ENCODE results near the gene FGD6.
"Not testable (repeated sequence)": the region's sequence is repeated elsewhere in the genome, so short reads cannot be mapped to it uniquely, and the experiment has no call there.

FGD6 gene

DNA sequence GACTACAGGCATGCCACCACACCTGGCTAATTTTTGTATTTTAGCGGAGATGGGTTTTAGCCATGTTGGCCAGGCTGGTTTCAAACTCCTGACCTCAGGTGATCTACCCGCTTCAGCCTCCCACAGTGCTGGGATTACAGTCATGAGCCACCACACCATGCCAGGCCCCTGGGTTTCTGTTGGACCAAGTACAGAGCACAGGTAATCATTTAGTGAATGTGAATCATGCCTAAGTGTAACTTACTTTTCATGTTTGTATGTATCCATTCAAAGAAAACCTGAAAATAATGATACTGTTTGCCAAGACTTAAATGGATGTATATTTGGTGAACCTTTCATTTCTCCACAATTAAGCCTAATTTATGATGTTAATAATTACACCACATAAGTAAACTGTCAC is 65.9 kb downstream of the FGD6 start:
- no peaks in the 10 kb centered on the region for H3K4me1 Mint-ChIP-seq
- H3K36me3 Mint-ChIP-seq (ENCODE audit: low read depth): no peaks in the 10 kb centered on the region
- H3K4me3 Mint-ChIP-seq: no peak overlapping the region
- H3K27me3 Mint-ChIP-seq: no peaks in the 10 kb centered on the region
- H3K27ac Mint-ChIP-seq: no peak overlapping the region
- no peaks in the 10 kb centered on the region for H3K9me3 Mint-ChIP-seq
- DNase-seq: no peak
- no peak for ATAC-seq

DNA sequence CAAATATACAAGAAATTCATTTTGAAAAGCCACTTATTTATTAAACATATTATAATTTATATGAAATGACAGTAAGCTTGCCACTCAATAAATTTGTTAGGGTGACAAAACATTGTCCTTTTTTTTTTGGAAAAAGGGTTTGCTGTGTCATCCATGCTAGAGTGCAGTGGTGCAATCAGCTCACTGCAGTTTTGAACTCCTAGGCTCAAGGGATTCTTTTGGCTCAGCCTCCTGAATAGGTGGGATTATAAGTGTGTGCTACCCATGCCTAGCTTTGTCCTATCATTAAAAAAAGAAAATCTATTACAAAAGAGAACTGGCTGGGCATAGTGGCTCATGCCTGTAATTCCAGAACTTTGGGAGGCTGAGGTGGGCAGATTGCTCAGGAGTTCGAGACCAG is 66.8 kb downstream of the FGD6 start:
- H3K4me3 Mint-ChIP-seq: no peak overlapping the region
- H3K4me1 Mint-ChIP-seq: no peaks in the 10 kb centered on the region
- DNase-seq (no peak), ATAC-seq (no peak)
- H3K27ac Mint-ChIP-seq: no peak overlapping the region
- H3K27me3 Mint-ChIP-seq: no peaks in the 10 kb centered on the region
- H3K36me3 Mint-ChIP-seq (ENCODE audit: low read depth): no peaks in the 10 kb centered on the region
- H3K9me3 Mint-ChIP-seq: no peaks in the 10 kb centered on the region

DNA sequence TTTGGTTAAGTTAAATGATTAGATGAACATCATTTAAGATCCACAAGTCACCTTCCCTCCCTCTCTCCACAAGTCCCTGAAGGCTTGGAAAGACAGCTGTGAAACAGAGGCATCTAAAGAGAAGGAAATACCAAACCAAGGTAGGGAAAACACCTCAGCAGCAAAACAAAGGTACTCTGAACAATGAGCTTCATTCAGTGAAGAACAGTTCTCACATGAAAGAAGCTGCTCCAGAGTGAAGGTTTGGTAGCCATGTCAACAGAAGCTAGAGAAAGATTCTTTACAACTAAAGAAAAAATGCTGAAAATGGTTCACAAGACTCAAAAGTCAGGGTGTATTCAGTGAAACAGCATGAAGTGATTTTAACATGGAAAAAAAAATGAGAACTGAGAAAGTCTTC is 69.4 kb downstream of the FGD6 start:
- no peaks in the 10 kb centered on the region for H3K9me3 Mint-ChIP-seq
- no peaks in the 10 kb centered on the region for H3K27me3 Mint-ChIP-seq
- H3K4me1 Mint-ChIP-seq: no peaks in the 10 kb centered on the region
- no peak for ATAC-seq
- no peak overlapping the region for H3K4me3 Mint-ChIP-seq
- no peak overlapping the region for H3K27ac Mint-ChIP-seq
- no peaks in the 10 kb centered on the region for H3K36me3 Mint-ChIP-seq (ENCODE audit: low read depth)
- DNase-seq: no peak

DNA sequence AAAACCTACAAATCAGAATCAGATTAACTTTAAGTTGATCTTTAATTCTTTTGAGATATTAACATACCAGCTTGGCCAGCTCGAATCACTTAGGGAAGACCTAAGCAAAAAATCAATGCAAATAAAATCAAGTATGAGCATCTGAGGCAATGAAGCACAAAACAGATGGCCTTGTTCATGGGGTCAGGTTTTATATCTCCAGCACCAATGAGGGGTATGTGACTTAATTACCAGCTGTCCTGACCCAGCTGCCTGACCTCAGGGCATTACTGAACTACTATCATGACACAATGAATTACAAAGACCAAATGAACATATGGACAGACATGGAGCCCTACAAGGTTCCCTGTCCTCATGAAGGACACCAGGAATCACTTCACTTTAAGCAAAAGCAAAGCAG is 70.5 kb downstream of the FGD6 start:
- no peak for DNase-seq
- H3K4me1 Mint-ChIP-seq: no peaks in the 10 kb centered on the region

DNA sequence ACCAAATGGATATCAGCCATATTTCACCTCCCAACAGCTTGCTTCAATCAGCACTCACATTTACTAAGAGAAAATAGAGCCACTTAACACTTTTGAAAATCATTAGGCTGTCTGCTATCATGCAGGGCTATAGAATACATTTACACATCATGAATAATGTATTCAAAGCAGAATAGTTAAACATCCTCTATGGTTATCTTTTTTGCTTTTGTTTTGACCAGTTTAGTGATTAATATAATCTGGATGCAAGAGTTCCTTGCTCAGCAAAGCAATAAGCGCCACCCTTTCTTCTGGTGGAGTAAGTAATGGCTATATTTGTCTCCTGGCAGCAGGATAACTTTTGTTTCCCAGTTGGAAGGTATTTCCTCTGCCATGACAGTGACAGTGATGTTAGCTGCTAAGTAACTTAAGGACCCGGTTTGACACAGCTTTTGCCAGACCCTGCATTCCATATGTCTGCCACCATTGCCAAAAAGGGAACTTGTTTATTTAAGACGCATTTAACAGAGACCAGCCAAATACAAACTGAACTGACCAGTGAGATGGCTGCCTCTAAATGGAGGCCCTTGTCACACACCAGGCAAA is 73.6 kb downstream of the FGD6 start:
- no peaks in the 10 kb centered on the region for H3K9me3 Mint-ChIP-seq
- H3K36me3 Mint-ChIP-seq (ENCODE audit: low read depth): no peaks in the 10 kb centered on the region
- no peak for ATAC-seq
- DNase-seq: no peak
- H3K4me1 Mint-ChIP-seq: no peaks in the 10 kb centered on the region
- no peak overlapping the region for H3K4me3 Mint-ChIP-seq
- H3K27me3 Mint-ChIP-seq: no peaks in the 10 kb centered on the region
- no peak overlapping the region for H3K27ac Mint-ChIP-seq

More for the DNA sequence above, 70.5 kb downstream of the FGD6 start:
- H3K36me3 Mint-ChIP-seq (ENCODE audit: low read depth): no peaks in the 10 kb centered on the region
- no peaks in the 10 kb centered on the region for H3K27me3 Mint-ChIP-seq
- no peak for ATAC-seq
- H3K4me3 Mint-ChIP-seq: no peak overlapping the region
- H3K9me3 Mint-ChIP-seq: no peaks in the 10 kb centered on the region
- H3K27ac Mint-ChIP-seq: no peak overlapping the region

DNA sequence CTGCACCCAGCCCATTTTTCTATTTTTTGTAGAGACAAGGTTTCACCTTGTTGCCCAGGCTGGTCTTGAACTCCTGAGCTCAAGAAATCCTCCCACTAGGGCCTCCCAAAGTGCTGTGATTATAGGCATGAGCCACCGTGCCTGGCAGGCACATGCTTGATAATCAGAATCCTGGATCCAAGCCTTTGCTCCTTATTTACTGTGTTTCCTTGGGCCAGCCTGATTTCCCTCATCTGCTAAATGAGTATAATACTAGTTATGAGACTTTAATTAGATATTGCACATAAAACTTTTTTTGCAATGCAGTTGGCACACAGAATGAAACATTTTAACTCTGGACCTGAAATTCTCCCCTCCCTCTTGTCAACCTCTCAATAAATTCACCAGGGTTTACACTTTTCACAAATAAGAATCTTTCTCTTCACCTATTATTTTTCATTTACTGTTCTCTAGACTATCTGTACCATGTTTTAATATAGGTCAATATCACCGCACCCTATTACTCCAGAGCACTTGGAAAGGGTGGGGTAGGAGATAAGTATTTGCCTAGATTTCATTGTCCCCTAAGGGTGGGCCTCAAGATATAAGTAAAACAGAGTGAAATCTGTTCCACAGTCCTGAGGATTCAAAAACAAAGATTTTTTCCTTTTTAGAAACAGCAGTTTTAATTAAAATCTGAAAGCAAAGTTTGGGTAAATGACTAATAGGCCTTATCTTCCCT is 74.7 kb downstream of the FGD6 start:
- ATAC-seq: no peak
- Mint-ChIP-seq H3K36me3 (ENCODE audit: low read depth) (no peaks in the 10 kb centered on the region), H3K27ac (no peak overlapping the region), H3K27me3 (no peaks in the 10 kb centered on the region), H3K4me1 (no peaks in the 10 kb centered on the region), H3K4me3 (no peak overlapping the region), H3K9me3 (no peaks in the 10 kb centered on the region)
- DNase-seq: no peak

DNA sequence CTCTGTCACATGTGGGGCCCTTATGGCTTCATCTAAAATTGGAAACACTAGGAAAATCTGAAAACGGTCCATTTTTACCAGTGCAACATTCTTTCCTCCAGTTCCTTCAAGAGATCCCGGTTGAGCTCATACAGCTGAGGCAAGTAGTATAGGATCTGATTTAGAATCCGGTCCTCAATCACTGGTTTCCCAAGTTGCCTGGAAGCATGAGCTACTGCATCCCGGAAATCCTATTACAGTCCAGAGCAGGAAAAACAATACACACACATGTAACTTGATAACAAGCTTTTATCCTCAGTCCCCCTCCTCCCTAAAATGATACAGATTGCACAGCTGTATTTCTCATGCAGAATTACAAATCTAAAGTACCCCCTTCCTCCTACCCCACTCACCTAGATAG is 76.0 kb downstream of the FGD6 start:
- ATAC-seq: no peak
- no peaks in the 10 kb centered on the region for H3K9me3 Mint-ChIP-seq

DNA sequence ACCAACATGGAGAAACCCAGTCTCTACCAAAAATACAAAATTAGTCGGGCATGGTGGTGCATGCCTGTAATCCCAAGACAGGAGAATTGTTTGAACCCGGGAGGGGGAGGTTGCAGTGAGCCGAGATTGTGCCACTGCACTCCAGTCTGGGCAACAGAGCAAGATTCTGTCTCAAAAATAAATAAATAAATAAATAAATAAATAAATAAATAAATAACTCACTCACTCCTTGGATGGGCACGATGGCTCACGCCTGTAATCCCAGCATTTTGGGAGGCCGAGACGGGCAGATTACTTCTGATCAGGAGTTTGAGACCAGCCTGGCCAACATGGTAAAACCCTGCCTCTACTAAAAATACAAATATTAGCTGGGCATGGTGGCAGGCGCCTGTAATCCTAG is 79.2 kb downstream of the FGD6 start:
- DNase-seq; H3K9me3 Mint-ChIP-seq; H3K27me3 Mint-ChIP-seq; H3K4me1 Mint-ChIP-seq; H3K36me3 Mint-ChIP-seq (ENCODE audit: low read depth); ATAC-seq; H3K4me3 Mint-ChIP-seq; H3K27ac Mint-ChIP-seq: not testable (repeated sequence)

More for the DNA sequence above, 76.0 kb downstream of the FGD6 start:
- no peak overlapping the region for H3K27ac Mint-ChIP-seq
- H3K4me3 Mint-ChIP-seq: no peak overlapping the region
- no peaks in the 10 kb centered on the region for H3K36me3 Mint-ChIP-seq (ENCODE audit: low read depth)
- no peaks in the 10 kb centered on the region for H3K27me3 Mint-ChIP-seq
- no peaks in the 10 kb centered on the region for H3K4me1 Mint-ChIP-seq
- no peak for DNase-seq

DNA sequence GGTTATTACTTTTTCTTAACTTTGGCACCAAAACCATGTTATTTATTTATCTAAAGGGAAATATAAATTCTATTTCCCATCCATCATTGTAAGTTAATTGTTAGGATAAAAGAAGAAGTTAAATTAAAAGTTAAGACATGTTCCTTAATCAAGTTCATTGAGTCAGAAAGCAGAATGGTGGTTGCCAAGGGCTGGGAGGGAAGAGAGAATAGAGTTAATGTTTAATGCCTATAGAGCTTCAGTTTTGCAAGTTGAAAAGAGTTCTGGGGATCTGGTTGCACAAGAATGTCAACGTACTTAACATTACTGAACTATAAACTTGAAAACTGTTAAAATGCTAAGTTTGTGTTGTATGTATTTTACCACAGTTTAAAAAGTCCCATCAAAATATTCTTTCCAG is 80.7 kb downstream of the FGD6 start:
- H3K9me3 Mint-ChIP-seq: no peaks in the 10 kb centered on the region
- no peaks in the 10 kb centered on the region for H3K36me3 Mint-ChIP-seq (ENCODE audit: low read depth)
- H3K27ac Mint-ChIP-seq: no peak overlapping the region
- H3K4me3 Mint-ChIP-seq: no peak overlapping the region
- no peak for ATAC-seq
- DNase-seq: no peak
- H3K4me1 Mint-ChIP-seq: no peaks in the 10 kb centered on the region
- H3K27me3 Mint-ChIP-seq: no peaks in the 10 kb centered on the region

DNA sequence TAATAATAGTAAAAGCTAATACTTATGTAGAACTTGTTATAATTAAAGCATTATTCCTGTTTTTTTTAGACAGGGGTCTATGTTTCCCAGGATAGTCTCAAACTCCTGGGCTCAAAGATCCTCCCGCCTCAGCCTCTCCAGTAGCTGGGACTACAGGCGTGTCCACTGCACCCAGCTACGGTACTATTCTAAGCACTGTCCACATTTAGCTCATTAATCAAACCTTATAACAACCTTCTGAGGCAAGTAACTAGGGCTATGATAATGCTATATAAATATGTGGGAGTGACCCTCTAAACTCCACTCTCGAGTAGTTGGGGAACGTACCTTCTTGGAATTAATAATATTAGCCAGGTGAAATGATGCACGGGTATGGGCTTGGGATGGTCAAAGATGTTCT is 83.2 kb downstream of the FGD6 start:
- no peaks in the 10 kb centered on the region for H3K4me1 Mint-ChIP-seq
- no peak for DNase-seq
- ATAC-seq: no peak
- no peaks in the 10 kb centered on the region for H3K9me3 Mint-ChIP-seq
- H3K4me3 Mint-ChIP-seq: no peak overlapping the region
- H3K27ac Mint-ChIP-seq: no peak overlapping the region
- H3K36me3 Mint-ChIP-seq (ENCODE audit: low read depth): no peaks in the 10 kb centered on the region
- H3K27me3 Mint-ChIP-seq: no peaks in the 10 kb centered on the region

DNA sequence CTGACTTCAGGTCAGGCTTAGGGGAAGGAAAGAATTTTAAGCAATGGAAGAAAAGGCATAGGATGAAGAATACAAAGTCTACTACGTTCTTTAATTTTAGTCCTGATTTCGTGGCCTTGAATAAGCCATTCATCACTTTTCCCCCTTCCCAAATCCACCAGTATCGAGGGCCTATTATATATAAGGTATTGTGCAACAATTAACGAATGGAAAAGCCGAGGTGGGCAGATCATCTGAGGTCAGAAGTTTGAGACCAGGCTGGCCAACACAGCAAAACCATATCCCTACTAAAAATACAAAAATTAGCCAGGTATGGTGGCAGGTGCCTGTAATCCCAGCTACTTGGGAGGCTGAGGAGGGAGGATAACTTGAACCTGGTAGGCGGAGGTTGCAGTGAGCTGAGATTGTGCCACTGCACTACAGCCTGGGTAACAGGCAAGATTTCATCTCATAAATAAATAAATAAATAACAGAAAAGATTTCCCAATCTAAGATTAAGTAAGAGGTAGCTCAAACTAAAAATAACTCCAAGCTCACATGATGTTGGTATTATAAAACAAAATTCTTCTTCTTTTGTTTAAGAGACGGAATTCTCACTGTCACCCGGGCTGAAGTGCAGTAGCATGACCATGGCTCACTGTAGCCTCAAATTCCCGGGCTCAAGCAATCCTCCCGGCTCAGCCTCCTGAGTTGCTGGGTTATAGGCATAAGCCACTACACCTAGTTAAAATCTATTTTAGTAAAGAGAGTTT is 85.5 kb downstream of the FGD6 start:
- no peaks in the 10 kb centered on the region for H3K9me3 Mint-ChIP-seq
- no peak overlapping the region for H3K27ac Mint-ChIP-seq
- no peaks in the 10 kb centered on the region for H3K4me1 Mint-ChIP-seq
- H3K4me3 Mint-ChIP-seq: no peak overlapping the region
- DNase-seq (no peak), ATAC-seq (no peak)
- no peaks in the 10 kb centered on the region for H3K27me3 Mint-ChIP-seq
- no peaks in the 10 kb centered on the region for H3K36me3 Mint-ChIP-seq (ENCODE audit: low read depth)

DNA sequence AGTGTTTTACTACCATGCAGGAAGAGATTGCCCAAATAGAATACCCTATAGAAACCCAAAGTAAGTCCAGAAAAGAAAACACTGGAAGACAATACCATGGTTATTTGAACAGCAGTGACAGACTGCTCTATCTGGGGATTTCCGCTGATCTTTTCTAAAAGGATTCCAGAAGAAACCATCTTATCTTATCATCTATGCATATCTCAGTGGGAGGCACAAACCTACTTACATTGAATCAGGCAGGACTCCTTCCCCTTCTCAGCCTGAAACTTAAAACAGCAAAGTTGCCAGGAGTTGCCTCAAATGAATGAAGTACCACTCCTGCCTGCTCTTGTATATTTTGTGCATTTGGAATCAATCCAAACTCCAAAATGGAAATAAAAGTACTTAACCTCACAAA is 87.2 kb downstream of the FGD6 start:
- H3K4me3 Mint-ChIP-seq: no peak overlapping the region
- H3K9me3 Mint-ChIP-seq: no peaks in the 10 kb centered on the region
- H3K27me3 Mint-ChIP-seq: no peaks in the 10 kb centered on the region
- no peaks in the 10 kb centered on the region for H3K4me1 Mint-ChIP-seq
- DNase-seq (no peak), ATAC-seq (no peak)
- H3K27ac Mint-ChIP-seq: no peak overlapping the region
- no peaks in the 10 kb centered on the region for H3K36me3 Mint-ChIP-seq (ENCODE audit: low read depth)

DNA sequence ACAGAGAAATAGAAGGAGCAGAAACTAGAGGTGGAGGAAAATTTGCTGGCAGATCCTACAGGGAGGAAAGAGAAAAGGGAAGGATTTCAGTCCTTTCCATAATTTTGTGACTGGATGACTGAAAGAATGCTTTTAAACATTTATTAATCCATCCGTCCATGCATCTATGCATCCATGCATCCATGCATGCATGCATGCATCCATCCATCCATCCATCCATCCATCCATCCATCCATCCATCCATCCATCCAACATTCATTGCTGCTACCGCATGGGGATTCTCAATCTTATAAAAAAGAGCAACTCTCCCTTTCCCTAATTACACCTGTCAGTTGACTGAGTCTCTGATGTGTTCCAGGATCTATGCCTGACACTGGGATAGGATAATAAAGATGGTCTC is 88.2 kb downstream of the FGD6 start:
- DNase-seq (no peak), ATAC-seq (no peak)
- Mint-ChIP-seq H3K36me3 (ENCODE audit: low read depth) (no peaks in the 10 kb centered on the region), H3K4me3 (no peak overlapping the region), H3K27me3 (no peaks in the 10 kb centered on the region), H3K27ac (no peak overlapping the region), H3K9me3 (no peaks in the 10 kb centered on the region), H3K4me1 (no peaks in the 10 kb centered on the region)

DNA sequence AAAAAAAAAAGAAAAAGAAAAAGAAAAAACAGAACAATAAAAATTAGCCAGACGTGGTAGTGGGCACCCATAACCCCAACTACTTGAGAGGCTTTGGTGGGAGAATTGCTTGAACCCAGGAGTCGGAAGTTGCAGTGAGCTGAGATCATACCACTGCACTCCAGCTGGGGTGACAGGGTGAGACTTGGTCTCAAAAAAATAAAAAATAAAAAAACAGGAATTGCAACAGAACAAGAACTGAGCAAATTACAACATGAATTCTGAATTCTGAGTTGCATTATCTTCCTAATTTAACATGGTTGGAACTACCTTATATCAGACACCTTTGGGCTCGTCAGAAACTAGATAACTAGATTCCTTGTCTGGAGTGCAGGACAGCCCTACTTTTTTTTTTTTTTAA is 90.5 kb downstream of the FGD6 start:
- DNase-seq (no peak), ATAC-seq (no peak)
- Mint-ChIP-seq H3K4me3 (no peak overlapping the region), H3K9me3 (no peaks in the 10 kb centered on the region), H3K27me3 (no peaks in the 10 kb centered on the region), H3K4me1 (no peaks in the 10 kb centered on the region), H3K27ac (no peak overlapping the region), H3K36me3 (ENCODE audit: low read depth) (no peaks in the 10 kb centered on the region)

DNA sequence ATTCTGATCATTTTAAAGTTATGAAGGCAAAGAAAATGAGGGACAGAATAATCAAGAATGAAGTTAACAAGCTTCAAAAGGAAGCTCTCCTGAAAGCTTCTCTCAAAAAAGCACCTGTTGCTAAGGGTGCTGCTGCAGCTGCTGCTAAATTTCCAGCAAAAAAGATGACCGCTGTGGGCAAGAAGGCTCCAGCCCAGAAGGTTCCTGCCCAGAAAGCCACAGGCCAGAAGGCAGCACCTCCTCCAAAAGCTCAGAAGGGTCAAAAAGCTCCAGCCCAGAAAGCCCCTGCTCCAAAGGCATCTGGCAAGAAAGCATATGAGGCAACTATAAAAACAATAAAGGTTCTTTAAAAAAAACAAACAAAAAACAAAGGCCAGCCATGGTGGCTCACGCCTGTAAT is 91.2 kb downstream of the FGD6 start:
- no peaks in the 10 kb centered on the region for H3K36me3 Mint-ChIP-seq (ENCODE audit: low read depth)
- no peak for DNase-seq
- no peak for ATAC-seq

More for the DNA sequence above, 91.2 kb downstream of the FGD6 start:
- Mint-ChIP-seq H3K4me3 (no peak overlapping the region), H3K4me1 (no peaks in the 10 kb centered on the region), H3K9me3 (no peaks in the 10 kb centered on the region), H3K27ac (no peak overlapping the region), H3K27me3 (no peaks in the 10 kb centered on the region)
